CD8-positive, alpha-beta memory T cell (primary cell): ENCODE measurements around the gene FER. TPM values are rescaled to one million over a fixed set of nuclear protein-coding genes. Genes with fewer than 3 reads are reported as not detected.

ENCODE experiments used
- CTCF ChIA-PET: fragments of 350-600 bp; sonication (Branson Sonifier 250); formaldehyde crosslinking; loops from one replicate; lab custom pipeline; 2021; ENCODE audit warnings: antibody characterized with exemption; lab: Charles Lee
- POLR2A ChIA-PET: fragments of 350-600 bp; sonication (Branson Sonifier 250); formaldehyde crosslinking; loops from one replicate; lab custom pipeline; 2021; ENCODE audit warnings: antibody characterized with exemption; lab: Charles Lee
- DNase-seq, 5 donors: peaks; one replicate each; pipeline versions ENCODE4 v3.0.0 to v3.0.0-alpha.2; 2020 to 2022; ENCODE audit warnings: mixed read lengths in 1 of 5
- H3K27ac ChIP-seq: one replicate; pipeline ENCODE4 v1.7.0; 2013; ENCODE audit warnings: low read depth, mild to moderate bottlenecking, low read length, moderate library complexity
- H3K27me3 ChIP-seq: 2 replicates; pipeline ENCODE4 v1.7.0; 2013; ENCODE audit warnings: low read length, mild to moderate bottlenecking; ENCODE audit not compliant: insufficient read depth, poor library complexity, severe bottlenecking
- H3K36me3 ChIP-seq: 2 replicates; pipeline ENCODE4 v1.7.0; 2013; ENCODE audit warnings: mild to moderate bottlenecking, low read length, moderate library complexity; ENCODE audit not compliant: insufficient read depth
- H3K4me1 ChIP-seq: 2 replicates; pipeline ENCODE4 v1.7.0; 2013; ENCODE audit warnings: mild to moderate bottlenecking, low read length, moderate library complexity; ENCODE audit not compliant: insufficient read depth
- H3K4me3 ChIP-seq: 2 replicates; pipeline ENCODE4 v1.7.0; 2013; ENCODE audit warnings: mild to moderate bottlenecking, low read length
- H3K9me3 ChIP-seq: 2 replicates; pipeline ENCODE4 v1.7.0; 2013; ENCODE audit warnings: mild to moderate bottlenecking, low read length
- H3K27ac Mint-ChIP-seq, 8 donors: one replicate each; pipeline ENCODE4 v1.8.0; 2020 to 2021; ENCODE audit warnings: mixed read lengths in 8 of 8, mild to moderate bottlenecking in 6 of 8, inconsistent platforms in 3 of 8, moderate library complexity in 3 of 8
- H3K27me3 Mint-ChIP-seq, 2 donors: one replicate each; pipeline ENCODE4 v1.8.0; 2020 to 2021; ENCODE audit warnings: mixed read lengths in 2 of 2, mild to moderate bottlenecking in 1 of 2, moderate library complexity in 1 of 2
- H3K36me3 Mint-ChIP-seq, 3 donors: one replicate each; pipeline ENCODE4 v1.8.0; 2020 to 2021; ENCODE audit warnings: mixed read lengths in 3 of 3, inconsistent platforms in 1 of 3, mild to moderate bottlenecking in 1 of 3
- H3K4me1 Mint-ChIP-seq, 3 donors: one replicate each; pipeline ENCODE4 v1.8.0; 2020 to 2021; ENCODE audit warnings: mixed read lengths in 3 of 3, inconsistent platforms in 1 of 3, mild to moderate bottlenecking in 1 of 3
- H3K4me3 Mint-ChIP-seq, 7 donors: one replicate each; pipeline ENCODE4 v1.8.0; 2020 to 2021; ENCODE audit warnings: mixed read lengths in 7 of 7, mild to moderate bottlenecking in 6 of 7, moderate library complexity in 4 of 7, inconsistent platforms in 2 of 7
- H3K9me3 Mint-ChIP-seq, 5 donors: one replicate each; pipeline ENCODE4 v1.8.0; 2020 to 2022; ENCODE audit warnings: mixed read lengths in 5 of 5, mild to moderate bottlenecking in 3 of 5, moderate library complexity in 2 of 5, inconsistent platforms in 1 of 5
- polyA plus RNA-seq: library from polyadenylated mRNA; unstranded; fragments of 300-500 nt; fragmentation: Illumina TruSeq; gene quantifications from one replicate; pipeline ENCODE4 v1.2.3, GENCODE V29; 2021
- total RNA-seq, 2 experiments: library from RNA; stranded (reverse); gene quantifications; one replicate each; pipeline ENCODE4 v1.2.3, GENCODE V29; 2021

FER gene
- total and polyA plus RNA-seq, 3 experiments from 2014 or later = 10.1 to 11.3 (median 10.6) TPM

GRCh38 chr5:109089191-109089590 lies 341.5 kb downstream of the FER start:
- H3K36me3 Mint-ChIP-seq = peaks cover 1 to 11% (median 3%) of the 10 kb centered on the region in 3 donors
- H3K27me3 Mint-ChIP-seq = no peaks in the 10 kb centered on the region
- H3K4me1 ChIP-seq = no peaks in the 10 kb centered on the region
- no peaks in the 10 kb centered on the region for H3K36me3 ChIP-seq
- no peaks in the 10 kb centered on the region for H3K9me3 Mint-ChIP-seq
- H3K4me1 Mint-ChIP-seq = no peaks in the 10 kb centered on the region
- ChIA-PET POLR2A (no interaction called here), CTCF (no interaction called here)
- no peak overlapping the region for H3K27ac ChIP-seq
- no peak overlapping the region for H3K27ac Mint-ChIP-seq
- H3K9me3 ChIP-seq = no peaks in the 10 kb centered on the region
- DNase-seq = no peak
- no peak overlapping the region for H3K4me3 Mint-ChIP-seq
- no peak overlapping the region for H3K4me3 ChIP-seq
- no peaks in the 10 kb centered on the region for H3K27me3 ChIP-seq

DNA sequence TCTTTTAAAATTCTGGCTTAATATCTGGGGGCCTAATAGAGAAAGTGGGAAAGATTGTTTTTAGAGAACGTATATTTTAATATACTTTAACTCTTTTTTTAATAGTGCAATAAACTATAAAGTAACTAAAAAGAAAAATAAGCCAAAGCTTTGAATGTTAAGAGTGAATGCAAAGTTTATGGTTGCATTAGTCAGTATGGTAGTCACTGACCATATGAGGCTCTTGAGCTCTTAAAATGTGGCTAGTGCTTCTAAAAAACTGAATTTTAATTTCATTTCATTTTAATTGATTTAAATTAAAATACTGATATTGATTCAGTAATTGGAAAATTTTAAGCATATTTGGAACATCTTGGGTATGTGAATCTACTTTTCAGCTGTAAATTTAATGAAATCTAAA lies 351.4 kb downstream of the FER start:
- Histone ChIP-seq H3K9me3 (no peaks in the 10 kb centered on the region), H3K4me3 (no peak overlapping the region), H3K36me3 (no peaks in the 10 kb centered on the region), H3K27ac (no peak overlapping the region), H3K4me1 (no peaks in the 10 kb centered on the region), H3K27me3 (no peaks in the 10 kb centered on the region)
- ChIA-PET CTCF (no interaction called here), POLR2A (no interaction called here)
- no peaks in the 10 kb centered on the region for H3K4me1 Mint-ChIP-seq
- no peaks in the 10 kb centered on the region for H3K9me3 Mint-ChIP-seq
- DNase-seq = no peak
- no peak overlapping the region for H3K4me3 Mint-ChIP-seq
- H3K27ac Mint-ChIP-seq = no peak overlapping the region
- no peaks in the 10 kb centered on the region for H3K36me3 Mint-ChIP-seq
- no peaks in the 10 kb centered on the region for H3K27me3 Mint-ChIP-seq

DNA sequence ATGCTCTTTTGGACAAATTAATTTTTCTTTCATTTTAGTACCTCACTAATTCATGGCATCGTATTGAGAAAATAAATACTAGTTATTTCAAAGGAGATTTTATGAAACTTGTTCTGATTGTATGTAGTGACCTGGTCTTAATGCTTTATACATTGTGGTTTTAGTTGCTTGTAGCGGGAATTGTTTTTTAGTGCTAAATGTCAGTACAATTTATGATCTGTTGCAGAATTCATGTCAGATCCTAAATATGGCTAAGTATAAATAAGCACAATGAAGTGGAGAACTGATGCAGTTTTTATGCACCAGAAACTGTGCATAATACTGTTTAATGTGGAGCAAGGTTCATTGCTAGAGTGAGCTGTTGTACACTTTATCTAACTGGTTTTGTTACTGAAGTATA lies 353.3 kb downstream of the FER start:
- no peak for DNase-seq
- H3K4me1 Mint-ChIP-seq = no peaks in the 10 kb centered on the region
- peaks cover 0 to 4% (median 0%) of the 10 kb centered on the region in 3 donors for H3K36me3 Mint-ChIP-seq
- ChIA-PET POLR2A (no interaction called here), CTCF (no interaction called here)
- H3K4me3 Mint-ChIP-seq = no peak overlapping the region
- H3K27me3 ChIP-seq = no peaks in the 10 kb centered on the region
- no peaks in the 10 kb centered on the region for H3K4me1 ChIP-seq
- H3K9me3 ChIP-seq = no peaks in the 10 kb centered on the region
- H3K36me3 ChIP-seq = no peaks in the 10 kb centered on the region
- H3K27ac Mint-ChIP-seq = no peak overlapping the region
- no peaks in the 10 kb centered on the region for H3K9me3 Mint-ChIP-seq
- H3K27ac ChIP-seq = no peak overlapping the region
- H3K4me3 ChIP-seq = no peak overlapping the region
- no peaks in the 10 kb centered on the region for H3K27me3 Mint-ChIP-seq

DNA sequence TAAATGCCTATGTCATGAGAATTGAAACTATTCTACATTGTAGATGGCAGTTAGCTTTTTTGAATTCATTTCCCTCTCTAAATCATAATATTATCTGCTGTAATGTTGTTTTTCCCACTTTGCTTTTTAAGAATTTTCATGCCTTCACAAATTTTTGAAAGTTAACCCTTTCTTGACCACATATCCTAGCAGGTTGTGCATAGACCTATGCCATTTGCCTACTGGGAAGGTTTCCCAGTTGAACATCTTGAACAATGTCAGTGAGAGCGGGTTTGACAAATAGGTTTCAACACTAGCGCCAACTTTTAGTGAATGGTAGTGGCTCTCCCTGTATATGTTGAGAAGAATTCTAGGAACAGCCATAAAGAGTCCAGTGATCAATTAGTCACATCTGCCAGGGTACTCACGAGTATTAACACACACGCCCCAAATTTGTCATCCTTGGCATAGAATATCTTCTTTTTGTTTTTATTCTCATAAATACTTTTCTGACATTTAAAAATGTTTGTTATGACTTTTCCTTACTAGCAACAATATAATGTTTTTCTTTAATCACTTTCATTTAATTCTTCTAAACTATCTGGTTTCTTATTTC lies 354.5 kb downstream of the FER start:
- H3K4me1 ChIP-seq = no peaks in the 10 kb centered on the region
- no peak overlapping the region for H3K27ac ChIP-seq
- POLR2A ChIA-PET = no interaction called here
- no peak for DNase-seq
- no peak overlapping the region for H3K27ac Mint-ChIP-seq
- H3K4me3 Mint-ChIP-seq = no peak overlapping the region
- H3K27me3 Mint-ChIP-seq = no peaks in the 10 kb centered on the region
- no peaks in the 10 kb centered on the region for H3K27me3 ChIP-seq
- no peaks in the 10 kb centered on the region for H3K9me3 Mint-ChIP-seq
- H3K36me3 ChIP-seq = no peaks in the 10 kb centered on the region
- H3K4me1 Mint-ChIP-seq = no peaks in the 10 kb centered on the region
- CTCF ChIA-PET = no interaction called here
- H3K36me3 Mint-ChIP-seq = peaks cover 0 to 4% (median 0%) of the 10 kb centered on the region in 3 donors
- no peaks in the 10 kb centered on the region for H3K9me3 ChIP-seq
- no peak overlapping the region for H3K4me3 ChIP-seq

GRCh38 chr5:109105631-109106267 lies 358.1 kb downstream of the FER start:
- CTCF ChIA-PET = no interaction called here

DNA sequence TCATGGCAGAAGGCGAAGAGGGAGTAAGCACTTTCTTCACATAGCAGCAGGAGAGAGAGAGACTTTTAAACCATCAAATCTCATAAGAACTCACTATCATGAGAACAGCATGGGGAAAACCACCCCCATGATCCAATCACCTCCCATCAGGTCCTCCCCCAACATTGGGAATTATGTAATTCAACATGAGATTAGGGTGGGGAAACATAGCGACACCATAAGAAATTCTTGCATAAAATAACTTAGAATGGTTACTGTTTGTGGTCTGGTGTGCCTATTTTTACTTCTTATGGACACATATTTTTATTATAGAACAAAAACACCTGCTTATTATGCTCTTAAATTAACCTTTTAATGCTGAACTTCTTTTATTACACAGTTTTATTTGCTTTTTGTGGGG lies 364.0 kb downstream of the FER start:
- Histone ChIP-seq H3K9me3 (no peaks in the 10 kb centered on the region), H3K27ac (no peak overlapping the region), H3K36me3 (no peaks in the 10 kb centered on the region), H3K27me3 (no peaks in the 10 kb centered on the region), H3K4me1 (no peaks in the 10 kb centered on the region), H3K4me3 (no peak overlapping the region)
- Mint-ChIP-seq H3K36me3 (peaks cover 0 to 3% (median 0%) of the 10 kb centered on the region in 3 donors), H3K27ac (no peak overlapping the region), H3K4me3 (no peak overlapping the region), H3K27me3 (no peaks in the 10 kb centered on the region), H3K9me3 (peaks cover 0 to 2% (median 0%) of the 10 kb centered on the region in 5 donors), H3K4me1 (no peaks in the 10 kb centered on the region)
- DNase-seq = no peak
- ChIA-PET CTCF (no interaction called here), POLR2A (no interaction called here)

More at GRCh38 chr5:109105631-109106267, 358.1 kb downstream of the FER start:
- Histone ChIP-seq H3K9me3 (no peaks in the 10 kb centered on the region), H3K27ac (no peak overlapping the region), H3K4me1 (no peaks in the 10 kb centered on the region), H3K27me3 (no peaks in the 10 kb centered on the region), H3K4me3 (no peak overlapping the region), H3K36me3 (no peaks in the 10 kb centered on the region)
- Mint-ChIP-seq H3K4me1 (no peaks in the 10 kb centered on the region), H3K36me3 (peaks cover 0 to 7% (median 0%) of the 10 kb centered on the region in 3 donors), H3K27me3 (no peaks in the 10 kb centered on the region), H3K9me3 (peaks cover 0 to 2% (median 0%) of the 10 kb centered on the region in 5 donors), H3K27ac (no peak overlapping the region), H3K4me3 (no peak overlapping the region)
- POLR2A ChIA-PET = no interaction called here
- no peak for DNase-seq

DNA sequence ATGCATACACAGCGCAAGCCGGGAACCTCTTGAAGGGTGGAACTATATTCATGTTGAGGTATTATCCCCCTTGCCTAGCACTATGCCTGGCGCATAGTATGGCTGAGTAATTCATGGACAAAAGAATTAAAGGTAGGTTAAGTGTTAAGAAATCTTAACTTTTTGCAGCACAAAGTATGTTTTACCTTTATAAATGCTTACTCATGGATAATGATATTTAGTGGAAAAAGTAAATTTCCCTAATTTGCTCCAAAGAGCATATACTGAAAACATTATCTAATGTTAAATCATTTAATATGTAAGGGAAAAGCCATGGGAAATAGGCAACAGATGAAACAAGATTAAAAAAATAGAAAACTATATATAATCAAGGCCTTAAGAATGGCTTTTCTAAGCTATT lies 365.9 kb downstream of the FER start:
- ChIA-PET POLR2A (no interaction called here), CTCF (no interaction called here)
- Mint-ChIP-seq H3K27ac (no peak overlapping the region), H3K27me3 (no peaks in the 10 kb centered on the region), H3K9me3 (peaks cover 0 to 2% (median 0%) of the 10 kb centered on the region in 5 donors), H3K36me3 (peaks cover 0 to 3% (median 0%) of the 10 kb centered on the region in 3 donors), H3K4me1 (no peaks in the 10 kb centered on the region), H3K4me3 (no peak overlapping the region)
- no peak overlapping the region for H3K27ac ChIP-seq
- no peaks in the 10 kb centered on the region for H3K27me3 ChIP-seq
- no peak for DNase-seq
- H3K36me3 ChIP-seq = no peaks in the 10 kb centered on the region
- no peaks in the 10 kb centered on the region for H3K9me3 ChIP-seq
- no peak overlapping the region for H3K4me3 ChIP-seq
- no peaks in the 10 kb centered on the region for H3K4me1 ChIP-seq

- Histone ChIP-seq H3K27me3 (no peaks in the 10 kb centered on the region), H3K36me3 (no peaks in the 10 kb centered on the region), H3K4me3 (no peak overlapping the region), H3K4me1 (no peaks in the 10 kb centered on the region), H3K27ac (no peak overlapping the region), H3K9me3 (no peaks in the 10 kb centered on the region)
- Mint-ChIP-seq H3K27me3 (no peaks in the 10 kb centered on the region), H3K4me1 (peaks cover 0 to 1% (median 0%) of the 10 kb centered on the region in 3 donors), H3K4me3 (no peak overlapping the region), H3K9me3 (peaks cover 4 to 18% (median 8%) of the 10 kb centered on the region in 5 donors), H3K27ac (no peak overlapping the region), H3K36me3 (peaks cover 2 to 36% (median 3%) of the 10 kb centered on the region in 3 donors)
- CTCF ChIA-PET = no interaction called here
- no peak for DNase-seq
- POLR2A ChIA-PET = no interaction called here
Observed at GRCh38 chr5:109121225-109121624, 373.5 kb downstream of the FER start.
